Measurements from ENCODE around the gene GDF11.

Gene GDF11

DNA sequence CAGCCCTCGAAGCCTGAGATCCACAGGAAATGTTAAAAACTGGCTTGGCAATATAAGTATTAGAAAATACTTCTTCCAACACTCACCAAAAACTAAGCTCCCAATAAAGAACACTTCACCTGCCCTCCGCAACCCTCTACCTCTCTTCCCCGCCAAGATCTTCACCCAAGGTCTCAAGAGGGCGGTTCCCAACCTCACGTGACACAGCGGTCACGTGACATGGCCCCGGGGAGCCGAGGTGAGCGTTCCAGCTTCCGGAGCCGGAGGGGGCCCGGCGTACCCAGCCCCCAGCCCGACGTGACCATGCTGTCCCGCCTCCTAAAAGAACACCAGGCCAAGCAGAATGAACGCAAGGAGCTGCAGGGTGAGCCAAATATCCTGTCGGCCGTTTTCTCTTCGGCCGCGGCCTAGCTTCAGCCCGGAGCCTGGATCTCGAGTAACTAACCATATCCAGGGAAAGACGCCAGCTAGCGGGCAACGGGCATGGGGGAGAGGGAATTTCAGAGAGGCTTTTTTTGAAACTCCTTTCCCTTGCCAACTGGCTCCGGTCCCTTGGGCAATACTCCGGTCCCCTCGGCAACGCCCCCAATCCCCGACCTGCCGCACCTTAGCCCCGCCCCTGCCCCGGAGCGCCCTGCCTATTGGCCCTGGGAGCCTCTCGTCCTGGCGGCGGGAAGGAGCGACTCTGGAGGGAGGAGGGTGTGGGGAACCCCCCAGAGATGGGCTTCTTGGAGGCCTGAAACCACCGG is 26.9 kb upstream of the GDF11 start, which contains the start of gene BLOC1S1 (continued):
- TF ChIP-seq, protein P1, sequence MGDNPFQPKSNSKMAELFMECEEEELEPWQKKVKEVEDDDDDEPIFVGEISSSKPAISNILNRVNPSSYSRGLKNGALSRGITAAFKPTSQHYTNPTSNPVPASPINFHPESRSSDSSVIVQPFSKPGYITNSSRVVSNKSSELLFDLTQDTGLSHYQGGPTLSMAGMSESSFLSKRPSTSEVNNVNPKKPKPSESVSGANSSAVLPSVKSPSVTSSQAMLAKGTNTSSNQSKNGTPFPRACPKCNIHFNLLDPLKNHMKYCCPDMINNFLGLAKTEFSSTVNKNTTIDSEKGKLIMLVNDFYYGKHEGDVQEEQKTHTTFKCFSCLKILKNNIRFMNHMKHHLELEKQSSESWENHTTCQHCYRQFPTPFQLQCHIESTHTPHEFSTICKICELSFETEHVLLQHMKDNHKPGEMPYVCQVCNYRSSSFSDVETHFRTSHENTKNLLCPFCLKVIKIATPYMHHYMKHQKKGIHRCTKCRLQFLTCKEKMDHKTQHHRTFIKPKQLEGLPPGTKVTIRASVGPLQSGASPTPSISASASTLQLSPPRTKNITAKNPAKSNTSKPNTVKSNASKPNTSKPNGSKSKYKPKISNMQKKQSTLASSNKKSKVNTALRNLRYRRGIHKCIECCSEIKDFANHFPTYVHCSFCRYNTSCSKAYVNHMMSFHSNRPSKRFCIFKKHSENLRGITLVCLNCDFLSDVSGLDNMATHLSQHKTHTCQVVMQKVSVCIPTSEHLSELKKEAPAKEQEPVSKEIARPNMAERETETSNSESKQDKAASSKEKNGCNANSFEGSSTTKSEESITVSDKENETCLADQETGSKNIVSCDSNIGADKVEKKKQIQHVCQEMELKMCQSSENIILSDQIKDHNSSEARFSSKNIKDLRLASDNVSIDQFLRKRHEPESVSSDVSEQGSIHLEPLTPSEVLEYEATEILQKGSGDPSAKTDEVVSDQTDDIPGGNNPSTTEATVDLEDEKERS (tag by site-specific recombination; IDR thresholded peaks at IDR 0.05) = no peak
- TF ChIP-seq TRIM28 (IDR thresholded peaks at IDR 0.05; ENCODE audit: borderline replicate concordance, low read length) (no peak), ZBTB7A (tag by site-specific recombination; IDR thresholded peaks at IDR 0.05; ENCODE audit: low read depth) (peak; percentile 92), EGR2 (tag by site-specific recombination; IDR thresholded peaks at IDR 0.05; ENCODE audit: low read depth) (no peak; the same call in 1 of the 2 replicates), ZSCAN16 (tag by site-specific recombination; IDR thresholded peaks at IDR 0.05) (0 out of 2 replicates have a peak, but pooled peaks have one; percentile 41), ZNF701 (tag by site-specific recombination; IDR thresholded peaks at IDR 0.05) (0 out of 2 replicates have a peak, but pooled peaks have one; percentile 59), ZNF169 (tag by site-specific recombination; IDR thresholded peaks at IDR 0.05) (no peak), ZNF292 (tag by site-specific recombination; IDR thresholded peaks at IDR 0.05; ENCODE audit: borderline replicate concordance, low read depth) (0 out of 2 replicates have a peak, but pooled peaks have one; percentile 18), ZNF561 (tag by site-specific recombination; IDR thresholded peaks at IDR 0.05; ENCODE audit: borderline replicate concordance) (peak; percentile 92), ZNF48 (tag by site-specific recombination; IDR thresholded peaks at IDR 0.05) (no peak), ZNF140 (tag by site-specific recombination; IDR thresholded peaks at IDR 0.05) (no peak), ZIC2 (tag by site-specific recombination; IDR thresholded peaks at IDR 0.05) (peak; percentile 86), ZNF404 (tag by site-specific recombination; IDR thresholded peaks at IDR 0.05) (no peak), ZEB2 (tag by site-specific recombination; IDR thresholded peaks at IDR 0.05) (peak; percentile 93), GLI4 (tag by site-specific recombination; IDR thresholded peaks at IDR 0.05) (0 out of 2 replicates have a peak, but pooled peaks have one; percentile 68), ZNF747 (tag by site-specific recombination; IDR thresholded peaks at IDR 0.05) (no peak), ZNF776 (tag by site-specific recombination; IDR thresholded peaks at IDR 0.05; ENCODE audit: borderline replicate concordance) (no peak), SETDB1 (IDR thresholded peaks at IDR 0.05; ENCODE audit: insufficient read length, low read length) (no peak), ZNF548 (tag by site-specific recombination; IDR thresholded peaks at IDR 0.05) (no peak), HOXC10 (CRISPR knock-in tag; IDR thresholded peaks at IDR 0.05) (no peak), BCL11B (tag by site-specific recombination; IDR thresholded peaks at IDR 0.05; ENCODE audit: low read depth) (no peak), ZNF629 (tag by site-specific recombination; IDR thresholded peaks at IDR 0.05) (peak; percentile 85)
- TF ChIP-seq, protein P2, sequence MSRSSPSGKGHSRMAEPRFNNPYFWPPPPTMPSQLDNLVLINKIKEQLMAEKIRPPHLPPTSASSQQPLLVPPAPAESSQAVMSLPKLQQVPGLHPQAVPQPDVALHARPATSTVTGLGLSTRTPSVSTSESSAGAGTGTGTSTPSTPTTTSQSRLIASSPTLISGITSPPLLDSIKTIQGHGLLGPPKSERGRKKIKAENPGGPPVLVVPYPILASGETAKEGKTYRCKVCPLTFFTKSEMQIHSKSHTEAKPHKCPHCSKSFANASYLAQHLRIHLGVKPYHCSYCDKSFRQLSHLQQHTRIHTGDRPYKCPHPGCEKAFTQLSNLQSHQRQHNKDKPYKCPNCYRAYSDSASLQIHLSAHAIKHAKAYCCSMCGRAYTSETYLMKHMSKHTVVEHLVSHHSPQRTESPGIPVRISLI (tag by site-specific recombination; IDR thresholded peaks at IDR 0.05) = peak; percentile 85
- TF ChIP-seq, protein P3, sequence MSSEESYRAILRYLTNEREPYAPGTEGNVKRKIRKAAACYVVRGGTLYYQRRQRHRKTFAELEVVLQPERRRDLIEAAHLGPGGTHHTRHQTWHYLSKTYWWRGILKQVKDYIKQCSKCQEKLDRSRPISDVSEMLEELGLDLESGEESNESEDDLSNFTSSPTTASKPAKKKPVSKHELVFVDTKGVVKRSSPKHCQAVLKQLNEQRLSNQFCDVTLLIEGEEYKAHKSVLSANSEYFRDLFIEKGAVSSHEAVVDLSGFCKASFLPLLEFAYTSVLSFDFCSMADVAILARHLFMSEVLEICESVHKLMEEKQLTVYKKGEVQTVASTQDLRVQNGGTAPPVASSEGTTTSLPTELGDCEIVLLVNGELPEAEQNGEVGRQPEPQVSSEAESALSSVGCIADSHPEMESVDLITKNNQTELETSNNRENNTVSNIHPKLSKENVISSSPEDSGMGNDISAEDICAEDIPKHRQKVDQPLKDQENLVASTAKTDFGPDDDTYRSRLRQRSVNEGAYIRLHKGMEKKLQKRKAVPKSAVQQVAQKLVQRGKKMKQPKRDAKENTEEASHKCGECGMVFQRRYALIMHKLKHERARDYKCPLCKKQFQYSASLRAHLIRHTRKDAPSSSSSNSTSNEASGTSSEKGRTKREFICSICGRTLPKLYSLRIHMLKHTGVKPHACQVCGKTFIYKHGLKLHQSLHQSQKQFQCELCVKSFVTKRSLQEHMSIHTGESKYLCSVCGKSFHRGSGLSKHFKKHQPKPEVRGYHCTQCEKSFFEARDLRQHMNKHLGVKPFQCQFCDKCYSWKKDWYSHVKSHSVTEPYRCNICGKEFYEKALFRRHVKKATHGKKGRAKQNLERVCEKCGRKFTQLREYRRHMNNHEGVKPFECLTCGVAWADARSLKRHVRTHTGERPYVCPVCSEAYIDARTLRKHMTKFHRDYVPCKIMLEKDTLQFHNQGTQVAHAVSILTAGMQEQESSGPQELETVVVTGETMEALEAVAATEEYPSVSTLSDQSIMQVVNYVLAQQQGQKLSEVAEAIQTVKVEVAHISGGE (tag by site-specific recombination; conservative IDR thresholded peaks at IDR 0.05; ENCODE audit: low read depth) = peak; percentile 75
- TF ChIP-seq, protein P4, sequence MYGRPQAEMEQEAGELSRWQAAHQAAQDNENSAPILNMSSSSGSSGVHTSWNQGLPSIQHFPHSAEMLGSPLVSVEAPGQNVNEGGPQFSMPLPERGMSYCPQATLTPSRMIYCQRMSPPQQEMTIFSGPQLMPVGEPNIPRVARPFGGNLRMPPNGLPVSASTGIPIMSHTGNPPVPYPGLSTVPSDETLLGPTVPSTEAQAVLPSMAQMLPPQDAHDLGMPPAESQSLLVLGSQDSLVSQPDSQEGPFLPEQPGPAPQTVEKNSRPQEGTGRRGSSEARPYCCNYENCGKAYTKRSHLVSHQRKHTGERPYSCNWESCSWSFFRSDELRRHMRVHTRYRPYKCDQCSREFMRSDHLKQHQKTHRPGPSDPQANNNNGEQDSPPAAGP (tag by site-specific recombination; IDR thresholded peaks at IDR 0.05) = peak; percentile 94
- TF ChIP-seq, protein P5, sequence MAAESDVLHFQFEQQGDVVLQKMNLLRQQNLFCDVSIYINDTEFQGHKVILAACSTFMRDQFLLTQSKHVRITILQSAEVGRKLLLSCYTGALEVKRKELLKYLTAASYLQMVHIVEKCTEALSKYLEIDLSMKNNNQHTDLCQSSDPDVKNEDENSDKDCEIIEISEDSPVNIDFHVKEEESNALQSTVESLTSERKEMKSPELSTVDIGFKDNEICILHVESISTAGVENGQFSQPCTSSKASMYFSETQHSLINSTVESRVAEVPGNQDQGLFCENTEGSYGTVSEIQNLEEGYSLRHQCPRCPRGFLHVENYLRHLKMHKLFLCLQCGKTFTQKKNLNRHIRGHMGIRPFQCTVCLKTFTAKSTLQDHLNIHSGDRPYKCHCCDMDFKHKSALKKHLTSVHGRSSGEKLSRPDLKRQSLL (tag by site-specific recombination; IDR thresholded peaks at IDR 0.05) = no peak; the same call in 1 of the 2 replicates
- TF ChIP-seq, protein P6, sequence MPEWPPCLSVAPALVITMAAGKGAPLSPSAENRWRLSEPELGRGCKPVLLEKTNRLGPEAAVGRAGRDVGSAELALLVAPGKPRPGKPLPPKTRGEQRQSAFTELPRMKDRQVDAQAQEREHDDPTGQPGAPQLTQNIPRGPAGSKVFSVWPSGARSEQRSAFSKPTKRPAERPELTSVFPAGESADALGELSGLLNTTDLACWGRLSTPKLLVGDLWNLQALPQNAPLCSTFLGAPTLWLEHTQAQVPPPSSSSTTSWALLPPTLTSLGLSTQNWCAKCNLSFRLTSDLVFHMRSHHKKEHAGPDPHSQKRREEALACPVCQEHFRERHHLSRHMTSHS (tag by site-specific recombination; IDR thresholded peaks at IDR 0.05) = no peak
